IPS DF 6.9 (cell line): Measurements from ENCODE around the gene BEX2.
A peak's percentile ranks its signal among the peaks of the same experiment; 100 is the strongest.
"Not testable (repeated sequence)": the region's sequence is repeated elsewhere in the genome, so short reads cannot be mapped to it uniquely, and the experiment has no call there.

Source experiments
- DNase-seq: peaks from one replicate; pipeline ENCODE4 v3.0.0-alpha.2; 2013; ENCODE audit warnings: low read depth, low spot score
- H3K27ac ChIP-seq: one replicate; pipeline ENCODE4 v1.5.1; 2013; ENCODE audit warnings: low read length, control low read depth
- H3K27me3 ChIP-seq: 2 replicates; pipeline ENCODE4 v1.6.1; 2013; ENCODE audit warnings: mild to moderate bottlenecking, low read length; ENCODE audit not compliant: control insufficient read depth, insufficient read depth
- H3K36me3 ChIP-seq: 2 replicates; pipeline ENCODE4 v1.6.1; 2013; ENCODE audit warnings: low read length; ENCODE audit not compliant: control insufficient read depth, insufficient read depth
- H3K4me1 ChIP-seq: 2 replicates; pipeline ENCODE4 v1.6.1; 2013; ENCODE audit warnings: low read length; ENCODE audit not compliant: control insufficient read depth, insufficient read depth
- H3K4me3 ChIP-seq: 2 replicates; pipeline ENCODE4 v1.5.1; 2013; ENCODE audit warnings: mild to moderate bottlenecking, low read length
- H3K9me3 ChIP-seq: 2 replicates; pipeline ENCODE4 v1.6.1; 2013; ENCODE audit warnings: low read length, inconsistent platforms; ENCODE audit not compliant: control insufficient read depth, insufficient read depth
- WGBS: extraction: QIAGEN DNeasy Blood & Tissue Kit; methylation state at CpG from one replicate; pipeline ENCODE4 v1.1.7; 2013; ENCODE audit warnings: mixed read lengths, missing lambda C conversion rate; ENCODE audit not compliant: insufficient read length, insufficient coverage; 5-methylcytosine and 5-hydroxymethylcytosine counted together

Gene BEX2

GRCh38 chrX:103330681-103331288 is 20.0 kb upstream of the BEX2 start:
- Histone ChIP-seq H3K9me3 (no peaks in the 10 kb centered on the region), H3K27me3 (no peaks in the 10 kb centered on the region), H3K4me1 (no peaks in the 10 kb centered on the region), H3K4me3 (peak overlapping the region; percentile 25; the same call in 1 of the 2 replicates), H3K36me3 (no peaks in the 10 kb centered on the region), H3K27ac (no peak overlapping the region)
- WGBS: no CpG with 5 or more reads among the region's 21 CpGs
- no peak for DNase-seq

- no peaks in the 10 kb centered on the region for H3K36me3 ChIP-seq
- H3K9me3 ChIP-seq: no peaks in the 10 kb centered on the region
- H3K4me3 ChIP-seq: peak within 1 kb of the TSS; percentile 25; the same call in 1 of the 2 replicates
- DNase-seq: no peak
- no peaks in the 10 kb centered on the region for H3K27me3 ChIP-seq
- no peaks in the 10 kb centered on the region for H3K4me1 ChIP-seq
- WGBS: no CpG with 5 or more reads among the region's 11 CpGs
- no peak within 1 kb of the TSS for H3K27ac ChIP-seq
Measured at GRCh38 chrX:103329991-103330390, 19.2 kb upstream of the BEX2 start, which contains the start of gene TCEAL7. Gene TCEAL7, plus strand, starts transcription at chrX:103330239. Its CDS starts 1,165 bp downstream, at chrX:103331404.

GRCh38 chrX:103311399-103311780 is 600 bp upstream of the BEX2 start:
- no peaks in the 10 kb centered on the region for H3K36me3 ChIP-seq
- H3K4me3 ChIP-seq: no peak overlapping the region
- H3K27ac ChIP-seq: no peak overlapping the region
- DNase-seq: no peak
- H3K9me3 ChIP-seq: no peaks in the 10 kb centered on the region
- no peaks in the 10 kb centered on the region for H3K27me3 ChIP-seq
- H3K4me1 ChIP-seq: no peaks in the 10 kb centered on the region
- no CpG with 5 or more reads among the region's 3 CpGs for WGBS

- no peak for DNase-seq
- H3K27me3 ChIP-seq: no peaks in the 10 kb centered on the region
- H3K27ac ChIP-seq: no peak overlapping the region
- WGBS: no CpG with 5 or more reads among the region's 32 CpGs
- H3K4me3 ChIP-seq: peak overlapping the region; percentile 97
- no peaks in the 10 kb centered on the region for H3K36me3 ChIP-seq
- no peaks in the 10 kb centered on the region for H3K9me3 ChIP-seq
- no peaks in the 10 kb centered on the region for H3K4me1 ChIP-seq
Measured at GRCh38 chrX:103309860-103310554, 783 bp downstream of the BEX2 start.

GRCh38 chrX:103305666-103306065 is 5.1 kb downstream of the BEX2 start:
- DNase-seq, H3K36me3 ChIP-seq, H3K4me1 ChIP-seq, H3K27ac ChIP-seq, H3K9me3 ChIP-seq, H3K27me3 ChIP-seq, H3K4me3 ChIP-seq: not testable (repeated sequence)
- no CpG with 5 or more reads among the region's 4 CpGs for WGBS

DNA sequence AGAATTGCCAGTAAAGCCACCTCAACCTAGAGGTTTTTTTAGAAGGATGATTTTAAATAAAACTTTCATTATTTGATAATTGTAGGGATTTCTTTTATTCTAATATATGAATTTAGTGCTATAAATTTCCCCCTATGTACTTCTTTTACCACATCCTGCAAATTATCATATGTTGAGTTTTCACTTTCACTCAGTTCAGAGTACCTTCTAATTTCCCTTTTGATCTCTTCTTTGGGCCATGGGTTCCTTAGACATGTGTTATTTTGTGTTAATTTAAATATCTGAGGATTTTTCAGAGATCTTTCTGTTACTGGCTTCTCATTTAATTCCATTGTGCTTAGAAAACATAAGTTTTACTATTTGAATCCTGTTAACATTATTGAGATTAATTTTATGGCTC is 6.1 kb downstream of the BEX2 start:
- Histone ChIP-seq H3K27ac (no peak overlapping the region), H3K4me3 (no peak overlapping the region), H3K36me3 (no peaks in the 10 kb centered on the region), H3K4me1 (no peaks in the 10 kb centered on the region), H3K9me3 (no peaks in the 10 kb centered on the region), H3K27me3 (no peaks in the 10 kb centered on the region)
- no peak for DNase-seq

DNA sequence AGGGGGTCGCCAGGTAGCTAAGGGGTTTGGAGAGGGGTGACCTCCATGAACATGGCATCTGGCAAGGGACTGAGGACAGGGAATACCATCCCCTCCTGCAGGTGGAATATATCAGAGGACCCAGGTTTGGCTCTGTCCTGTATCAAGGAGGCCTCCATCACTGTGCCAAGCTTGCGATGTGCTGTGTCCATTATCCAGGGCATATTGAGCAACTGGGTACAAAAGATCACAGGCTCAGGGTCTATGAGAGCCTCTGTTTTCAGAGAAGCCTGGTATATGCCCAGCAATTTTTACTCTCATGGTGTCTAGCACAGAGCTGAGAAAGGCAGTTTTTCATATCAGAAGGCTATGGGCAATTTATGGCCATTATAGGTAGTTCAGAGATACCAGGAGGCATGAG is 17.7 kb downstream of the BEX2 start:
- Histone ChIP-seq H3K4me3 (no peak overlapping the region), H3K9me3 (no peaks in the 10 kb centered on the region), H3K36me3 (no peaks in the 10 kb centered on the region), H3K27me3 (no peaks in the 10 kb centered on the region), H3K4me1 (no peaks in the 10 kb centered on the region), H3K27ac (no peak overlapping the region)
- no CpG with 5 or more reads among the region's 2 CpGs for WGBS
- no peak for DNase-seq

DNA sequence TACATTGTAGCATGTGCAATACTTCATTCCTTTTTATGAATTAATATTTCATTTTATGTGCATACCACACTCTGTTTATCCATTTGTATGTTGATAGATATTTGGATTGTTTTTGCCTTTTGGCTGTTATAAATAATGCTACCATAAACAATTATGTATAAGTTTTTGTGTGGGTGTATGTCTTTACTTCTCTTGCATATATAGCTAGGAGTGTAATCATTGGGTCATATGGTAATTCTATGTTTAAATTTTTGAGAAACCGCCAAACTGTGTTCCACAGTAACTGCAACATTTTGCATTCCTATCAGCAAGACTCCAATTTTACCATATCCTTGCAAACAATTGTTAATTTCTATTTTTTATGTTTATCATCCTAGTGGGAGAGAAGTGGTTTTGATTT is 31.2 kb downstream of the BEX2 start:
- DNase-seq: no peak
- no peaks in the 10 kb centered on the region for H3K36me3 ChIP-seq
- H3K27ac ChIP-seq: no peak overlapping the region
- H3K4me1 ChIP-seq: no peaks in the 10 kb centered on the region
- no peaks in the 10 kb centered on the region for H3K27me3 ChIP-seq
- no CpG with 5 or more reads among the region's 1 CpG for WGBS
- no peaks in the 10 kb centered on the region for H3K9me3 ChIP-seq
- H3K4me3 ChIP-seq: no peak overlapping the region

- no peaks in the 10 kb centered on the region for H3K36me3 ChIP-seq
- H3K27me3 ChIP-seq: no peaks in the 10 kb centered on the region
- H3K4me3 ChIP-seq: no peak within 1 kb of the TSS
- no peaks in the 10 kb centered on the region for H3K4me1 ChIP-seq
- no peak within 1 kb of the TSS for H3K27ac ChIP-seq
- WGBS: no CpG with 5 or more reads among the region's 17 CpGs
- DNase-seq: no peak
- H3K9me3 ChIP-seq: no peaks in the 10 kb centered on the region
Measured at GRCh38 chrX:103276581-103277002, 34.2 kb downstream of the BEX2 start, which contains the start of gene TCEAL5. Gene TCEAL5, minus strand, starts transcription at chrX:103276750. Its CDS starts 2,187 bp downstream, at chrX:103274563.

- no peaks in the 10 kb centered on the region for H3K4me1 ChIP-seq
- no peaks in the 10 kb centered on the region for H3K36me3 ChIP-seq
- DNase-seq: no peak
- no peaks in the 10 kb centered on the region for H3K27me3 ChIP-seq
- WGBS: no CpG with 5 or more reads among the region's 23 CpGs
- H3K9me3 ChIP-seq: no peaks in the 10 kb centered on the region
- H3K4me3 ChIP-seq: no peak overlapping the region
- no peak overlapping the region for H3K27ac ChIP-seq
Measured at GRCh38 chrX:103275947-103276567, 34.7 kb downstream of the BEX2 start.
